HCT116 (cell line): ENCODE measurements around the gene MTMR6. TPM values are rescaled to one million over a fixed set of nuclear protein-coding genes. Genes with fewer than 3 reads are reported as not detected.

ENCODE experiments used
- ATAC-seq: fragments of 200-7000 bp; cut with Tn5 transposase; 2 replicates; pipeline ENCODE4 v1.9.1; 2020; ENCODE audit warnings: mild to moderate bottlenecking, moderate library complexity
- BruUV-seq: library from RNA; stranded (reverse); fragments of 400-500 nt; replicated peaks from 2 replicates; lab custom pipeline; 2021; lab: Mats Ljungman, UMichigan
- CTCF ChIA-PET: fragments of 300-600 bp; sonication (Branson Sonifier 250); formaldehyde crosslinking; loops from one replicate; lab custom pipeline; 2021; ENCODE audit warnings: antibody characterized with exemption; lab: Charles Lee
- POLR2A ChIA-PET: fragments of 300-600, 350-600 bp; sonication (Branson Sonifier 250); formaldehyde crosslinking; loops from one replicate; lab custom pipeline; 2021; ENCODE audit warnings: antibody characterized with exemption; lab: Charles Lee
- RAD21 ChIA-PET, 2 experiments: fragments of 300-600 bp; sonication (Branson Sonifier 250); formaldehyde crosslinking; loops; one replicate each; lab custom pipeline; 2023; ENCODE audit warnings: low total read pairs in 2 of 2; ENCODE audit not compliant: uncharacterized antibody in 2 of 2, unreplicated experiment in 2 of 2, low non-redundant PET in 1 of 2; lab: Charles Lee
- DNase-seq: peaks from one replicate; pipeline ENCODE4 v3.0.0-alpha.2; 2010; ENCODE audit warnings: low read depth, low spot score
- H2AFZ ChIP-seq: fragments of 200-600 bp; shearing (Covaris generic), sonication (generic); 2 replicates; pipeline ENCODE4 v1.6.1; 2017; ENCODE audit warnings: low read depth, mixed run types, mixed read lengths, antibody characterized with exemption, low read length; ENCODE audit not compliant: poor library complexity, severe bottlenecking
- H3K27ac ChIP-seq: 2 replicates; pipeline ENCODE4 v1.5.1; 2012; ENCODE audit warnings: low read depth, low read length
- H3K27me3 ChIP-seq: fragments of 200-600 bp; sonication (generic); 2 replicates; pipeline ENCODE4 v1.6.1; 2016; ENCODE audit warnings: mixed run types, low read length, mixed read lengths; ENCODE audit not compliant: insufficient read depth
- H3K36me3 ChIP-seq, 2 experiments: fragments of 200-500 bp in 1 of 2; fragments of 200-600 bp in 1 of 2; sonication (Bioruptor generic) in 1 of 2; sonication (generic) in 1 of 2; 2 replicates each; pipeline versions ENCODE4 v1.5.1 to v1.6.1; 2014 to 2016; ENCODE audit warnings: low read length in 2 of 2, inconsistent platforms in 1 of 2, mixed read lengths in 1 of 2, mixed run types in 1 of 2; ENCODE audit not compliant: insufficient read depth in 2 of 2, control insufficient read depth in 1 of 2
- H3K4me1 ChIP-seq, 2 experiments: fragments of 200-600 bp in 1 of 2; sonication (generic) in 1 of 2; 2 replicates each; pipeline versions ENCODE4 v1.5.1 to v1.6.1; 2012 to 2017; ENCODE audit warnings: low read length in 2 of 2, inconsistent platforms in 1 of 2, mild to moderate bottlenecking in 1 of 2, mixed read lengths in 1 of 2, mixed run types in 1 of 2, moderate library complexity in 1 of 2; ENCODE audit not compliant: insufficient read depth in 2 of 2, control insufficient read depth in 1 of 2
- H3K4me2 ChIP-seq: fragments of 200-600 bp; sonication (generic); 2 replicates; pipeline ENCODE4 v1.6.1; 2017; ENCODE audit warnings: mixed run types, low read length, mixed read lengths
- H3K4me3 ChIP-seq, 2 experiments: fragments of 200-600 bp in 1 of 2; sonication (generic) in 1 of 2; replicated peaks in 1 of 2; 2 replicates each; pipeline ENCODE4 v1.5.1; 2011 to 2016; ENCODE audit warnings: low read length in 2 of 2, control low read depth in 1 of 2, low read depth in 1 of 2, mild to moderate bottlenecking in 1 of 2, mixed read lengths in 1 of 2, mixed run types in 1 of 2
- H3K79me2 ChIP-seq: fragments of 200-600 bp; sonication (generic); 2 replicates; pipeline ENCODE4 v1.6.1; 2017; ENCODE audit warnings: mild to moderate bottlenecking, mixed run types, low read length, moderate library complexity, mixed read lengths; ENCODE audit not compliant: insufficient read depth
- H3K9ac ChIP-seq: fragments of 200-600 bp; sonication (generic); 2 replicates; pipeline ENCODE4 v1.6.1; 2016; ENCODE audit warnings: low read length, mixed read lengths
- H3K9me2 ChIP-seq: fragments of 200-600 bp; sonication (generic), shearing (Covaris generic); 2 replicates; pipeline ENCODE4 v1.6.1; 2017; ENCODE audit warnings: mixed run types, mild to moderate bottlenecking, moderate library complexity; ENCODE audit not compliant: insufficient read depth
- H3K9me3 ChIP-seq, 2 experiments: fragments of 200-500 bp in 1 of 2; fragments of 200-600 bp in 1 of 2; sonication (Bioruptor generic) in 1 of 2; sonication (generic) in 1 of 2; 2 replicates each; pipeline ENCODE4 v1.6.1; 2014 to 2017; ENCODE audit warnings: low read length in 2 of 2, mixed read lengths in 2 of 2, inconsistent platforms in 1 of 2, low read depth in 1 of 2, mild to moderate bottlenecking in 1 of 2, mixed run types in 1 of 2, moderate library complexity in 1 of 2; ENCODE audit not compliant: control insufficient read depth in 1 of 2, insufficient read depth in 1 of 2
- H4K20me1 ChIP-seq: fragments of 200-600 bp; sonication (generic), shearing (Covaris generic); 2 replicates; pipeline ENCODE4 v1.6.1; 2017; ENCODE audit warnings: mixed run types, mild to moderate bottlenecking, moderate library complexity; ENCODE audit not compliant: insufficient read depth
- CBX3 ChIP-seq: IDR thresholded peaks from 2 replicates; pipeline ENCODE4 v1.6.1; 2012; ENCODE audit warnings: low read depth
- CEBPB ChIP-seq: IDR thresholded peaks from 2 replicates; pipeline ENCODE4 v1.6.1; 2012; ENCODE audit warnings: low read depth
- EGR1 ChIP-seq: IDR thresholded peaks from 2 replicates; pipeline ENCODE4 v1.6.1; 2012; ENCODE audit warnings: low read depth
- ELF1 ChIP-seq: IDR thresholded peaks from 2 replicates; pipeline ENCODE4 v1.6.1; 2012; ENCODE audit warnings: low read depth, borderline replicate concordance
- EZH2 ChIP-seq: fragments of 200-600 bp; sonication (generic); IDR thresholded peaks from 2 replicates; pipeline ENCODE4 v1.6.1; 2017; ENCODE audit warnings: antibody characterized with exemption, mixed run types
- EZH2phosphoT487 ChIP-seq: fragments of 200-600 bp; IDR thresholded peaks from 2 replicates; pipeline ENCODE4 v1.6.1; 2018; ENCODE audit warnings: antibody characterized with exemption, borderline replicate concordance
- FOSL1 ChIP-seq: IDR thresholded peaks from 2 replicates; pipeline ENCODE4 v1.6.1; 2012; ENCODE audit warnings: low read depth
- JUND ChIP-seq: IDR thresholded peaks from 2 replicates; pipeline ENCODE4 v1.6.1; 2012
- POLR2A ChIP-seq: IDR thresholded peaks from 2 replicates; pipeline ENCODE4 v1.7.0; 2011; ENCODE audit warnings: borderline replicate concordance; ENCODE audit not compliant: insufficient read depth, insufficient read length; ENCODE audit errors: extremely low read depth
- RAD21 ChIP-seq: IDR thresholded peaks from 2 replicates; pipeline ENCODE4 v1.6.1; 2012; ENCODE audit warnings: low read depth, mild to moderate bottlenecking
- SIN3A ChIP-seq: IDR thresholded peaks from 2 replicates; pipeline ENCODE4 v1.6.1; 2012; ENCODE audit warnings: low read depth
- SP1 ChIP-seq: IDR thresholded peaks from 2 replicates; pipeline ENCODE4 v1.6.1; 2012; ENCODE audit warnings: low read depth
- YY1 ChIP-seq: IDR thresholded peaks from 2 replicates; pipeline ENCODE4 v1.6.1; 2011; ENCODE audit warnings: low read length, low read depth, moderate library complexity, mild to moderate bottlenecking; ENCODE audit not compliant: insufficient replicate concordance; ENCODE audit errors: extremely low read depth
- ZFX ChIP-seq: fragments of 450-650 bp; IDR thresholded peaks from 2 replicates; pipeline ENCODE4 v1.6.1; 2017
- ZNF274 ChIP-seq: fragments of 200-500 bp; sonication (Bioruptor generic); IDR thresholded peaks from 2 replicates; pipeline ENCODE4 v1.6.1; 2014; ENCODE audit warnings: mild to moderate bottlenecking, low read depth, low read length, inconsistent platforms
- intact Hi-C: fragments of 100-400 bp; cut with micrococcal nuclease; formaldehyde crosslinking; loops from 2 replicates; pipeline ENCODE4 v1.10.0; 2022
- total RNA-seq: library from RNA; stranded (reverse); gene quantifications from one replicate; pipeline ENCODE4 v1.2.1, GENCODE V29; 2021; ENCODE audit not compliant: unreplicated experiment
- TF ChIP-seq, protein P1 (sequence below): IDR thresholded peaks from 2 replicates; pipeline ENCODE4 v1.6.1; 2011; ENCODE audit warnings: mild to moderate bottlenecking, low read length, moderate library complexity; ENCODE audit not compliant: insufficient replicate concordance; ENCODE audit errors: extremely low read depth
- TF ChIP-seq, protein P2 (sequence below): IDR thresholded peaks from 2 replicates; pipeline ENCODE4 v1.6.1; 2012
- TF ChIP-seq, protein P3 (sequence below): IDR thresholded peaks from 2 replicates; pipeline ENCODE4 v1.6.1; 2012; ENCODE audit warnings: low read depth
- TF ChIP-seq, protein P4 (sequence below), 3 experiments: fragments of 200-600 bp in 1 of 3; sonication (generic) in 1 of 3; IDR thresholded peaks in 2 of 3; conservative IDR thresholded peaks in 1 of 3; 2 replicates each; pipeline ENCODE4 v1.5.1; 2012 to 2017; ENCODE audit warnings: low read depth in 2 of 3, low read length in 2 of 3, antibody characterized with exemption in 1 of 3, borderline replicate concordance in 1 of 3, control low read depth in 1 of 3, mild to moderate bottlenecking in 1 of 3, mixed read lengths in 1 of 3, mixed run types in 1 of 3, moderate library complexity in 1 of 3; ENCODE audit not compliant: insufficient read depth in 1 of 3

The MTMR6 gene
- total RNA-seq, 1 experiment from 2014 or later, result 11.4 TPM

DNA sequence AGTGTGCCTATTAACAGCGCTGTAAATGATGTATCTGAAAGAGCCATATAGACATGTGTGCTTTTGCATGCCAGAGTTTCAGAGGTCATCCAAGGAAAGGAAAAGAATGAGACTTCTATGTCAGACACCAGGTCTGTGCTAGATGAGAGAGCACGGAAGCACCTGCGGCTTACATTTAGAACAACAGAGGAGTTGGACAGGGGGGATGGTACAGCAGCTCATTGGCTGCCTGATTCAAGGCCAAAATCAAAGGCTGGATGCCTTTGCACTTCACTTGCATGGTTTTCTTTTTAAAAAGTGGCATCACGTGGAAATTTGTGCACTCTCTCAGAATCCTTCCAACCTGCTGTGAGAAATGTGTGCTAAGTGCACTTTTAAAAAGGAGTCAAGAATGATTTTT lies 82.4 kb downstream of the MTMR6 start:
- CTCF ChIA-PET, result no interaction called here
- Histone ChIP-seq H3K79me2 (no peaks in the 10 kb centered on the region), H3K9ac (no peak overlapping the region), H2AFZ (no peak overlapping the region), H3K9me2 (no peaks in the 10 kb centered on the region), H3K4me3 (no peak overlapping the region), H3K36me3 (no peaks in the 10 kb centered on the region), H4K20me1 (no peaks in the 10 kb centered on the region), H3K4me1 (peaks cover 0 to 4% of the 10 kb centered on the region in 2 experiments; a peak in 1 of 4 replicates), H3K27me3 (peaks cover 10% of the 10 kb centered on the region), H3K9me3 (no peaks in the 10 kb centered on the region), H3K27ac (no peak overlapping the region), H3K4me2 (no peak overlapping the region)
- ATAC-seq (no peak), DNase-seq (no peak)
- POLR2A ChIA-PET, result no interaction called here
- BruUV-seq, result no TSS peak
- RAD21 ChIA-PET, result no interaction called here
- TF ChIP-seq ZNF274 (no peak), SP1 (no peak), ELF1 (no peak), EZH2 (no peak), CEBPB (no peak), EZH2phosphoT487 (no peak), SIN3A (no peak), FOSL1 (no peak), CBX3 (no peak), JUND (no peak), EGR1 (no peak), POLR2A (no peak), ZFX (no peak), YY1 (no peak), RAD21 (no peak)
- TF ChIP-seq, protein P1, sequence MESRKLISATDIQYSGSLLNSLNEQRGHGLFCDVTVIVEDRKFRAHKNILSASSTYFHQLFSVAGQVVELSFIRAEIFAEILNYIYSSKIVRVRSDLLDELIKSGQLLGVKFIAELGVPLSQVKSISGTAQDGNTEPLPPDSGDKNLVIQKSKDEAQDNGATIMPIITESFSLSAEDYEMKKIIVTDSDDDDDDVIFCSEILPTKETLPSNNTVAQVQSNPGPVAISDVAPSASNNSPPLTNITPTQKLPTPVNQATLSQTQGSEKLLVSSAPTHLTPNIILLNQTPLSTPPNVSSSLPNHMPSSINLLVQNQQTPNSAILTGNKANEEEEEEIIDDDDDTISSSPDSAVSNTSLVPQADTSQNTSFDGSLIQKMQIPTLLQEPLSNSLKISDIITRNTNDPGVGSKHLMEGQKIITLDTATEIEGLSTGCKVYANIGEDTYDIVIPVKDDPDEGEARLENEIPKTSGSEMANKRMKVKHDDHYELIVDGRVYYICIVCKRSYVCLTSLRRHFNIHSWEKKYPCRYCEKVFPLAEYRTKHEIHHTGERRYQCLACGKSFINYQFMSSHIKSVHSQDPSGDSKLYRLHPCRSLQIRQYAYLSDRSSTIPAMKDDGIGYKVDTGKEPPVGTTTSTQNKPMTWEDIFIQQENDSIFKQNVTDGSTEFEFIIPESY, result no peak
- TF ChIP-seq, protein P2, sequence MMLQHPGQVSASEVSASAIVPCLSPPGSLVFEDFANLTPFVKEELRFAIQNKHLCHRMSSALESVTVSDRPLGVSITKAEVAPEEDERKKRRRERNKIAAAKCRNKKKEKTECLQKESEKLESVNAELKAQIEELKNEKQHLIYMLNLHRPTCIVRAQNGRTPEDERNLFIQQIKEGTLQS, result no peak
- TF ChIP-seq, protein P3, sequence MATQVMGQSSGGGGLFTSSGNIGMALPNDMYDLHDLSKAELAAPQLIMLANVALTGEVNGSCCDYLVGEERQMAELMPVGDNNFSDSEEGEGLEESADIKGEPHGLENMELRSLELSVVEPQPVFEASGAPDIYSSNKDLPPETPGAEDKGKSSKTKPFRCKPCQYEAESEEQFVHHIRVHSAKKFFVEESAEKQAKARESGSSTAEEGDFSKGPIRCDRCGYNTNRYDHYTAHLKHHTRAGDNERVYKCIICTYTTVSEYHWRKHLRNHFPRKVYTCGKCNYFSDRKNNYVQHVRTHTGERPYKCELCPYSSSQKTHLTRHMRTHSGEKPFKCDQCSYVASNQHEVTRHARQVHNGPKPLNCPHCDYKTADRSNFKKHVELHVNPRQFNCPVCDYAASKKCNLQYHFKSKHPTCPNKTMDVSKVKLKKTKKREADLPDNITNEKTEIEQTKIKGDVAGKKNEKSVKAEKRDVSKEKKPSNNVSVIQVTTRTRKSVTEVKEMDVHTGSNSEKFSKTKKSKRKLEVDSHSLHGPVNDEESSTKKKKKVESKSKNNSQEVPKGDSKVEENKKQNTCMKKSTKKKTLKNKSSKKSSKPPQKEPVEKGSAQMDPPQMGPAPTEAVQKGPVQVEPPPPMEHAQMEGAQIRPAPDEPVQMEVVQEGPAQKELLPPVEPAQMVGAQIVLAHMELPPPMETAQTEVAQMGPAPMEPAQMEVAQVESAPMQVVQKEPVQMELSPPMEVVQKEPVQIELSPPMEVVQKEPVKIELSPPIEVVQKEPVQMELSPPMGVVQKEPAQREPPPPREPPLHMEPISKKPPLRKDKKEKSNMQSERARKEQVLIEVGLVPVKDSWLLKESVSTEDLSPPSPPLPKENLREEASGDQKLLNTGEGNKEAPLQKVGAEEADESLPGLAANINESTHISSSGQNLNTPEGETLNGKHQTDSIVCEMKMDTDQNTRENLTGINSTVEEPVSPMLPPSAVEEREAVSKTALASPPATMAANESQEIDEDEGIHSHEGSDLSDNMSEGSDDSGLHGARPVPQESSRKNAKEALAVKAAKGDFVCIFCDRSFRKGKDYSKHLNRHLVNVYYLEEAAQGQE, result no peak
- TF ChIP-seq, protein P4, sequence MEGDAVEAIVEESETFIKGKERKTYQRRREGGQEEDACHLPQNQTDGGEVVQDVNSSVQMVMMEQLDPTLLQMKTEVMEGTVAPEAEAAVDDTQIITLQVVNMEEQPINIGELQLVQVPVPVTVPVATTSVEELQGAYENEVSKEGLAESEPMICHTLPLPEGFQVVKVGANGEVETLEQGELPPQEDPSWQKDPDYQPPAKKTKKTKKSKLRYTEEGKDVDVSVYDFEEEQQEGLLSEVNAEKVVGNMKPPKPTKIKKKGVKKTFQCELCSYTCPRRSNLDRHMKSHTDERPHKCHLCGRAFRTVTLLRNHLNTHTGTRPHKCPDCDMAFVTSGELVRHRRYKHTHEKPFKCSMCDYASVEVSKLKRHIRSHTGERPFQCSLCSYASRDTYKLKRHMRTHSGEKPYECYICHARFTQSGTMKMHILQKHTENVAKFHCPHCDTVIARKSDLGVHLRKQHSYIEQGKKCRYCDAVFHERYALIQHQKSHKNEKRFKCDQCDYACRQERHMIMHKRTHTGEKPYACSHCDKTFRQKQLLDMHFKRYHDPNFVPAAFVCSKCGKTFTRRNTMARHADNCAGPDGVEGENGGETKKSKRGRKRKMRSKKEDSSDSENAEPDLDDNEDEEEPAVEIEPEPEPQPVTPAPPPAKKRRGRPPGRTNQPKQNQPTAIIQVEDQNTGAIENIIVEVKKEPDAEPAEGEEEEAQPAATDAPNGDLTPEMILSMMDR (IDR thresholded peaks at IDR 0.05 in 2 of 3, conservative IDR thresholded peaks at IDR 0.05 in 1 of 3; ENCODE audit: borderline replicate concordance in 1 of 3, insufficient read depth in 1 of 3, low read depth in 2 of 3, low read length in 2 of 3), result no peak
- intact Hi-C loops, result no loop called here
